Liver (tissue), 9 donors: ENCODE measurements around the gene RARS1. TPM values are rescaled to one million over a fixed set of nuclear protein-coding genes. Genes with fewer than 3 reads are reported as not detected.

Source experiments
- DNase-seq: peaks from one replicate; pipeline ENCODE4 v3.0.0-alpha.2; 2017; ENCODE audit warnings: low spot score
- H3K27ac ChIP-seq, 2 donors: one replicate each; pipeline ENCODE4 v1.7.0; 2013; ENCODE audit warnings: inconsistent platforms in 2 of 2, low read length in 2 of 2, control low read depth in 1 of 2, low read depth in 1 of 2, mild to moderate bottlenecking in 1 of 2
- H3K27me3 ChIP-seq, 4 donors: one replicate each; pipeline versions ENCODE4 v1.6.1 to v1.7.0; 2013; ENCODE audit warnings: low read length in 3 of 4, inconsistent platforms in 1 of 4, mild to moderate bottlenecking in 1 of 4, moderate library complexity in 1 of 4; ENCODE audit not compliant: control insufficient read depth in 4 of 4, insufficient read depth in 4 of 4
- H3K36me3 ChIP-seq, 4 donors: one replicate each; pipeline versions ENCODE4 v1.6.1 to v1.7.0; 2013; ENCODE audit warnings: low read length in 3 of 4, mild to moderate bottlenecking in 3 of 4, low read depth in 1 of 4, moderate library complexity in 1 of 4; ENCODE audit not compliant: control insufficient read depth in 4 of 4, insufficient read depth in 3 of 4
- H3K4me1 ChIP-seq, 4 donors: one replicate each; pipeline versions ENCODE4 v1.6.1 to v1.7.0; 2013; ENCODE audit warnings: low read length in 3 of 4, mild to moderate bottlenecking in 3 of 4, moderate library complexity in 1 of 4; ENCODE audit not compliant: control insufficient read depth in 4 of 4, insufficient read depth in 4 of 4
- H3K4me3 ChIP-seq, 3 donors: one replicate each; pipeline versions ENCODE4 v1.6.1 to v1.7.0; 2013; ENCODE audit warnings: low read length in 3 of 3, control low read depth in 1 of 3, low read depth in 1 of 3, mild to moderate bottlenecking in 1 of 3
- H3K9ac ChIP-seq, 2 donors: one replicate each; pipeline ENCODE4 v1.7.0; 2013; ENCODE audit warnings: low read length in 2 of 2, mild to moderate bottlenecking in 2 of 2, moderate library complexity in 2 of 2, control low read depth in 1 of 2, low read depth in 1 of 2
- H3K9me3 ChIP-seq, 4 donors: one replicate each; pipeline versions ENCODE4 v1.6.1 to v1.7.0; 2013; ENCODE audit warnings: low read length in 3 of 4; ENCODE audit not compliant: control insufficient read depth in 4 of 4
- FOXA1 ChIP-seq: IDR thresholded peaks from 2 replicates; pipeline ENCODE4 v1.6.1; 2016; ENCODE audit warnings: antibody characterized with exemption
- FOXA2 ChIP-seq: IDR thresholded peaks from 2 replicates; pipeline ENCODE4 v1.6.1; 2016; ENCODE audit warnings: antibody characterized with exemption
- HNF4A ChIP-seq, 2 donors: conservative IDR thresholded peaks; 2 replicates each; pipeline ENCODE4 v1.6.1; 2016; ENCODE audit warnings: antibody characterized with exemption in 2 of 2, mild to moderate bottlenecking in 2 of 2
- HNF4G ChIP-seq: IDR thresholded peaks from 2 replicates; pipeline ENCODE4 v1.6.1; 2016; ENCODE audit warnings: antibody characterized with exemption
- JUND ChIP-seq, 2 donors: IDR thresholded peaks; 2 replicates each; pipeline ENCODE4 v1.6.1; 2016; ENCODE audit warnings: antibody characterized with exemption in 2 of 2
- NR2F2 ChIP-seq: IDR thresholded peaks from 2 replicates; pipeline ENCODE4 v1.6.1; 2016; ENCODE audit warnings: antibody characterized with exemption
- RXRA ChIP-seq, 2 donors: IDR thresholded peaks; 2 replicates each; pipeline ENCODE4 v1.6.1; 2017 to 2018; ENCODE audit warnings: antibody characterized with exemption in 2 of 2, mild to moderate bottlenecking in 1 of 2
- SP1 ChIP-seq: IDR thresholded peaks from 2 replicates; pipeline ENCODE4 v1.6.1; 2018; ENCODE audit warnings: antibody characterized with exemption, mild to moderate bottlenecking
- TAF1 ChIP-seq: conservative IDR thresholded peaks from 2 replicates; pipeline ENCODE4 v1.6.1; 2016; ENCODE audit warnings: antibody characterized with exemption, mild to moderate bottlenecking
- YY1 ChIP-seq: IDR thresholded peaks from 2 replicates; pipeline ENCODE4 v1.6.1; 2016; ENCODE audit warnings: antibody characterized with exemption, mild to moderate bottlenecking
- WGBS: extraction: QIAGEN DNeasy Blood & Tissue Kit; methylation state at CpG from one replicate; pipeline ENCODE4 v1.1.7; 2013; 5-methylcytosine and 5-hydroxymethylcytosine counted together
- polyA plus RNA-seq, 2 donors: library from polyadenylated mRNA; stranded (reverse) in 1 of 2; unstranded in 1 of 2; fragments of 200-250 nt in 1 of 2; fragments of >200 nt in 1 of 2; fragmentation: Nextera tagmentation in 1 of 2; extraction: Ambion mirVana in 1 of 2; gene quantifications; one replicate each; pipeline versions ENCODE4 v1.2.1 to v1.2.3, GENCODE V29; 2013 to 2015
- total RNA-seq, 2 donors: library from RNA; depleted of rRNA; stranded (reverse); fragments of >200 nt; gene quantifications; one replicate each; pipeline ENCODE4 v1.2.3, GENCODE V29; 2014
- TF ChIP-seq, protein P1 (sequence below): IDR thresholded peaks from 2 replicates; pipeline ENCODE4 v1.6.1; 2016; ENCODE audit warnings: antibody characterized with exemption, mild to moderate bottlenecking
- TF ChIP-seq, protein P2 (sequence below): IDR thresholded peaks from 2 replicates; pipeline ENCODE4 v1.6.1; 2016; ENCODE audit warnings: antibody characterized with exemption
- TF ChIP-seq, protein P3 (sequence below): fragments of 150-350 bp; IDR thresholded peaks from 2 replicates; pipeline ENCODE4 v1.5.1; 2017; ENCODE audit warnings: improper control_type of control experiment, low read depth, low read length; ENCODE audit not compliant: missing input control
- donor health status: healthy.
- donor health status: healthy.
- donor health status: healthy.
- donor health status: healthy.
- donor health status: healthy.

The RARS1 gene
- total and polyA plus RNA-seq, 4 donors, result 16.5 to 42.5 (median 30.1) TPM

DNA sequence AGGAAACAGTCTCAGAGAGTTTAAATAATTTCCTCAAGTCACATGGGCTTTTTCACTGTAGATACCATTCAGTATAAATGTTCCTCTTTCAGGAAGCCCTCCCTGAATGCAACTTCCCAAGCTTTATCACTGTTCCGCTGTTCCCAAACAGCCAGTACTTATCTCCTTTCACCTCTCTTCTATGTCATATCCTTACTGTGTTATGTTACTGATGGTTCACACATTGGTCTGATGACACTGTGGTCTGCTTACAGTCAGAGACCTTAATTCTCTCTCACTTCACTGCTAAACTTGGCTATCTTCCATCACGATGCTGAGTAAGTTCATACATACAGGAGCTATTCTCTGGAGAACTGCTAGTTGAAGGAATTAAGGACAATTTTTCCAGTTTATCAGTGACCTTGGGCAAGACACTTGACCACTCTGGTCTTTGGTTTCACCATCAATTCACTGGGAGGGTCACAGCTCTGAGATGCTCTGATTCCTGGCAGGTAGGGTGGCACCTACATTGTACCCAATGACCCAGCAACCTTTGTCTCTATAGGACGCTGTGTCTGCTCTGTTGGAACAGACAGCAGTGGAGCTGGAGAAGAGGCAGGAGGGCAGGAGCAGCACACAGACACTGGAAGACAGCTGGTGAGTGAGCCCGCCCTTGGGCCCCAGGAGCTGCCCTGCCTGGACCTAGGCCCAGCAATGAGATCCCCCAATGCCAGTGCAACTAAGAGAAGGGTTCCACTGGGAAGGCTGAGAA is 42.1 kb upstream of the RARS1 start:
- Histone ChIP-seq H3K9ac (no peak overlapping the region), H3K27me3 (no peaks in the 10 kb centered on the region), H3K27ac (no peak overlapping the region), H3K4me3 (no peak overlapping the region), H3K4me1 (no peaks in the 10 kb centered on the region), H3K9me3 (no peaks in the 10 kb centered on the region), H3K36me3 (peaks cover 5 to 56% (median 33%) of the 10 kb centered on the region in 4 donors)
- WGBS, result 90% methylated on average over 4 of the region's 4 CpGs
- TF ChIP-seq JUND (IDR thresholded peaks at IDR 0.05), result no peak
- no peak for TF ChIP-seq HNF4G
- no peak for TF ChIP-seq TAF1
- TF ChIP-seq, protein P1, sequence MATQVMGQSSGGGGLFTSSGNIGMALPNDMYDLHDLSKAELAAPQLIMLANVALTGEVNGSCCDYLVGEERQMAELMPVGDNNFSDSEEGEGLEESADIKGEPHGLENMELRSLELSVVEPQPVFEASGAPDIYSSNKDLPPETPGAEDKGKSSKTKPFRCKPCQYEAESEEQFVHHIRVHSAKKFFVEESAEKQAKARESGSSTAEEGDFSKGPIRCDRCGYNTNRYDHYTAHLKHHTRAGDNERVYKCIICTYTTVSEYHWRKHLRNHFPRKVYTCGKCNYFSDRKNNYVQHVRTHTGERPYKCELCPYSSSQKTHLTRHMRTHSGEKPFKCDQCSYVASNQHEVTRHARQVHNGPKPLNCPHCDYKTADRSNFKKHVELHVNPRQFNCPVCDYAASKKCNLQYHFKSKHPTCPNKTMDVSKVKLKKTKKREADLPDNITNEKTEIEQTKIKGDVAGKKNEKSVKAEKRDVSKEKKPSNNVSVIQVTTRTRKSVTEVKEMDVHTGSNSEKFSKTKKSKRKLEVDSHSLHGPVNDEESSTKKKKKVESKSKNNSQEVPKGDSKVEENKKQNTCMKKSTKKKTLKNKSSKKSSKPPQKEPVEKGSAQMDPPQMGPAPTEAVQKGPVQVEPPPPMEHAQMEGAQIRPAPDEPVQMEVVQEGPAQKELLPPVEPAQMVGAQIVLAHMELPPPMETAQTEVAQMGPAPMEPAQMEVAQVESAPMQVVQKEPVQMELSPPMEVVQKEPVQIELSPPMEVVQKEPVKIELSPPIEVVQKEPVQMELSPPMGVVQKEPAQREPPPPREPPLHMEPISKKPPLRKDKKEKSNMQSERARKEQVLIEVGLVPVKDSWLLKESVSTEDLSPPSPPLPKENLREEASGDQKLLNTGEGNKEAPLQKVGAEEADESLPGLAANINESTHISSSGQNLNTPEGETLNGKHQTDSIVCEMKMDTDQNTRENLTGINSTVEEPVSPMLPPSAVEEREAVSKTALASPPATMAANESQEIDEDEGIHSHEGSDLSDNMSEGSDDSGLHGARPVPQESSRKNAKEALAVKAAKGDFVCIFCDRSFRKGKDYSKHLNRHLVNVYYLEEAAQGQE, result no peak
- TF ChIP-seq YY1, result no peak
- no peak for TF ChIP-seq NR2F2
- TF ChIP-seq FOXA1, result no peak
- no peak for TF ChIP-seq HNF4A (conservative IDR thresholded peaks at IDR 0.05)
- TF ChIP-seq, protein P2, sequence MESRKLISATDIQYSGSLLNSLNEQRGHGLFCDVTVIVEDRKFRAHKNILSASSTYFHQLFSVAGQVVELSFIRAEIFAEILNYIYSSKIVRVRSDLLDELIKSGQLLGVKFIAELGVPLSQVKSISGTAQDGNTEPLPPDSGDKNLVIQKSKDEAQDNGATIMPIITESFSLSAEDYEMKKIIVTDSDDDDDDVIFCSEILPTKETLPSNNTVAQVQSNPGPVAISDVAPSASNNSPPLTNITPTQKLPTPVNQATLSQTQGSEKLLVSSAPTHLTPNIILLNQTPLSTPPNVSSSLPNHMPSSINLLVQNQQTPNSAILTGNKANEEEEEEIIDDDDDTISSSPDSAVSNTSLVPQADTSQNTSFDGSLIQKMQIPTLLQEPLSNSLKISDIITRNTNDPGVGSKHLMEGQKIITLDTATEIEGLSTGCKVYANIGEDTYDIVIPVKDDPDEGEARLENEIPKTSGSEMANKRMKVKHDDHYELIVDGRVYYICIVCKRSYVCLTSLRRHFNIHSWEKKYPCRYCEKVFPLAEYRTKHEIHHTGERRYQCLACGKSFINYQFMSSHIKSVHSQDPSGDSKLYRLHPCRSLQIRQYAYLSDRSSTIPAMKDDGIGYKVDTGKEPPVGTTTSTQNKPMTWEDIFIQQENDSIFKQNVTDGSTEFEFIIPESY, result no peak
- no peak for TF ChIP-seq FOXA2
- TF ChIP-seq RXRA (IDR thresholded peaks at IDR 0.05), result no peak
- TF ChIP-seq, protein P3, sequence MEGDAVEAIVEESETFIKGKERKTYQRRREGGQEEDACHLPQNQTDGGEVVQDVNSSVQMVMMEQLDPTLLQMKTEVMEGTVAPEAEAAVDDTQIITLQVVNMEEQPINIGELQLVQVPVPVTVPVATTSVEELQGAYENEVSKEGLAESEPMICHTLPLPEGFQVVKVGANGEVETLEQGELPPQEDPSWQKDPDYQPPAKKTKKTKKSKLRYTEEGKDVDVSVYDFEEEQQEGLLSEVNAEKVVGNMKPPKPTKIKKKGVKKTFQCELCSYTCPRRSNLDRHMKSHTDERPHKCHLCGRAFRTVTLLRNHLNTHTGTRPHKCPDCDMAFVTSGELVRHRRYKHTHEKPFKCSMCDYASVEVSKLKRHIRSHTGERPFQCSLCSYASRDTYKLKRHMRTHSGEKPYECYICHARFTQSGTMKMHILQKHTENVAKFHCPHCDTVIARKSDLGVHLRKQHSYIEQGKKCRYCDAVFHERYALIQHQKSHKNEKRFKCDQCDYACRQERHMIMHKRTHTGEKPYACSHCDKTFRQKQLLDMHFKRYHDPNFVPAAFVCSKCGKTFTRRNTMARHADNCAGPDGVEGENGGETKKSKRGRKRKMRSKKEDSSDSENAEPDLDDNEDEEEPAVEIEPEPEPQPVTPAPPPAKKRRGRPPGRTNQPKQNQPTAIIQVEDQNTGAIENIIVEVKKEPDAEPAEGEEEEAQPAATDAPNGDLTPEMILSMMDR, result no peak
- no peak for DNase-seq

DNA sequence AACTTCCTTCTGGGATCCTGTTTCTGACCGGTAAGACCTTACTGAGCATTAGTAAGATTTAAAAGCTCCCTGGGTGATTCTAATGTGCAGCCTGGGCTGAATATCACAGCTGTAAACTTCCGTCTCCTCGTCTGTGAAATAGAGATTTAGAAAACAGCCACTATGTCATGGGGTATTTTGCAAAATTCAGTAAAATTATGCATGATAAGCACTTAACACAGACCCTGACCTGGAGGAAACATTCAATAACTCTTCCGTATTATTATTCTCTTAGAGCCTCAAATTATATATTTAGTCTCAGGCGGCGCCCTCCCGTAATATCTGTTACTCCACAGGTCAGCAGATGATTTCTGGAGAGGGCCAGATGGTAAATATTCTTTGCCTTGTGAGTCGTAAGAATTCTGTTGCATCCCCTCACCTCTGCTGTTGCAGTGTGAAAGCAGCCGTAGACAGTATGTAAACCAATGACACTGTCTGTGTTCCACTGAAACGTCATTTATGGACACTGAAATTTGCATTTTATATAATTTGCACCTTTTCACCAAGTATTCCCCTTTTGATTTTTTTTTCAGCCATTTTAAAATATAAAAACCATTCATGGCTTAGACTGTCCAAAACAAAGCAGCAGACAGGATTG is 39.2 kb upstream of the RARS1 start:
- Histone ChIP-seq H3K27ac (no peak overlapping the region), H3K36me3 (peaks cover 5 to 47% (median 34%) of the 10 kb centered on the region in 4 donors), H3K9me3 (no peaks in the 10 kb centered on the region), H3K9ac (no peak overlapping the region), H3K4me3 (no peak overlapping the region), H3K4me1 (no peaks in the 10 kb centered on the region), H3K27me3 (no peaks in the 10 kb centered on the region)
- WGBS, result 90% methylated on average over 10 of the region's 10 CpGs
- no peak for DNase-seq
- no peak for TF ChIP-seq SP1
